Glomerular visceral epithelial cell (primary cell): ENCODE measurements around the gene MDK.
"Not testable (repeated sequence)": the region's sequence is repeated elsewhere in the genome, so short reads cannot be mapped to it uniquely, and the experiment has no call there.

Source experiments
- DNase-seq: peaks from one replicate; pipeline ENCODE4 v3.0.0-alpha.2; 2016; ENCODE audit errors: extremely low spot score

The MDK gene

GRCh38 chr11:46367244-46367915, 14.1 kb upstream of the MDK start:
- no peak for DNase-seq

GRCh38 chr11:46367916-46368267, 13.6 kb upstream of the MDK start:
- DNase-seq: no peak

- peak; percentile 90 for DNase-seq
These were observed 11.9 kb upstream of the MDK start for GRCh38 chr11:46369458-46370152.

- DNase-seq: no peak
These were observed 11.2 kb upstream of the MDK start for GRCh38 chr11:46370253-46370652.

DNA sequence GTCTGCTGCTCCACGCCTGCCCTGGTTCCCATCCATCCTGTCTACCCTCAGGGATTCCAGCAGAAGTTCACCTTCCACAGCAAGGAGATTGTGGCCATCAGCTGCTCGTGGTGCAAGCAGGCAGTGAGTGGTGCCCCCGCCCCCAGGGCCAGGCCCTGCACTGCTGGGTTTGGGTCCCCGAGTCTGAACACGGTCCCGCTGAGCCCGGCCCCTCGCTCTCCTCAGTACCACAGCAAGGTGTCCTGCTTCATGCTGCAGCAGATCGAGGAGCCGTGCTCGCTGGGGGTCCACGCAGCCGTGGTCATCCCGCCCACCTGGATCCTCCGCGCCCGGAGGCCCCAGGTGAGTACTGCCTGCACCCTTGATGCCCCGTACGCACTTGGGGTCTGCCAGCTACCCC, 10.2 kb upstream of the MDK start:
- not testable (repeated sequence) for DNase-seq

DNA sequence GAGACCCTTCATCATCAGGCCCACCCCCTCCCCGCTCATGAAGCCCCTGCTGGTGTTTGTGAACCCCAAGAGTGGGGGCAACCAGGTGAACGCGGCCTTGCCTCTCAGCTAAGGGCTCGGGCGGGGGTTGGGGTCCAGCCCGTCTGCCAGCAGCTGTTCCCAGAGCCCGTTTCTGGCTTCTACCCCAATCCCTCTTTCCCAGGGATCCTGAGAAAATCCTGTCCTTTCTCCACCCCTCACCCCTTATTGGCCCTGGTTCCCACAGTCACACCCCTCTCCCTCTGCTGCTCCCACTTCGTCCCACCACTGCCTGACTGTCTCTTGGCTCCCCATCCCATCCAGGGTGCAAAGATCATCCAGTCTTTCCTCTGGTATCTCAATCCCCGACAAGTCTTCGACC, 9.4 kb upstream of the MDK start:
- no peak for DNase-seq

DNA sequence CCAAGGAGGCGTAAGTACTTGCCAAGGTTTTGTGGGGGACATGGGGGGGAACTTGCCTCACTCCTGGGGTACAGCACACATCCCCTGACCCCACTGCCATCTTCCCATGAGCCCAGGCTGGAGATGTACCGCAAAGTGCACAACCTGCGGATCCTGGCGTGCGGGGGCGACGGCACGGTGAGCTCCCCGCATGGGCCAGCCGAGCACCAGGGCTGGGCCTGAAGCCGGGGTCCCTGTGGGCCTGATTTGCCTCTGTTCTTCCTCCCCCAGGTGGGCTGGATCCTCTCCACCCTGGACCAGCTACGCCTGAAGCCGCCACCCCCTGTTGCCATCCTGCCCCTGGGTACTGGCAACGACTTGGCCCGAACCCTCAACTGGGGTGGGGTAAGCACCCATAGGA, 9.0 kb upstream of the MDK start:
- not testable (repeated sequence) for DNase-seq

DNA sequence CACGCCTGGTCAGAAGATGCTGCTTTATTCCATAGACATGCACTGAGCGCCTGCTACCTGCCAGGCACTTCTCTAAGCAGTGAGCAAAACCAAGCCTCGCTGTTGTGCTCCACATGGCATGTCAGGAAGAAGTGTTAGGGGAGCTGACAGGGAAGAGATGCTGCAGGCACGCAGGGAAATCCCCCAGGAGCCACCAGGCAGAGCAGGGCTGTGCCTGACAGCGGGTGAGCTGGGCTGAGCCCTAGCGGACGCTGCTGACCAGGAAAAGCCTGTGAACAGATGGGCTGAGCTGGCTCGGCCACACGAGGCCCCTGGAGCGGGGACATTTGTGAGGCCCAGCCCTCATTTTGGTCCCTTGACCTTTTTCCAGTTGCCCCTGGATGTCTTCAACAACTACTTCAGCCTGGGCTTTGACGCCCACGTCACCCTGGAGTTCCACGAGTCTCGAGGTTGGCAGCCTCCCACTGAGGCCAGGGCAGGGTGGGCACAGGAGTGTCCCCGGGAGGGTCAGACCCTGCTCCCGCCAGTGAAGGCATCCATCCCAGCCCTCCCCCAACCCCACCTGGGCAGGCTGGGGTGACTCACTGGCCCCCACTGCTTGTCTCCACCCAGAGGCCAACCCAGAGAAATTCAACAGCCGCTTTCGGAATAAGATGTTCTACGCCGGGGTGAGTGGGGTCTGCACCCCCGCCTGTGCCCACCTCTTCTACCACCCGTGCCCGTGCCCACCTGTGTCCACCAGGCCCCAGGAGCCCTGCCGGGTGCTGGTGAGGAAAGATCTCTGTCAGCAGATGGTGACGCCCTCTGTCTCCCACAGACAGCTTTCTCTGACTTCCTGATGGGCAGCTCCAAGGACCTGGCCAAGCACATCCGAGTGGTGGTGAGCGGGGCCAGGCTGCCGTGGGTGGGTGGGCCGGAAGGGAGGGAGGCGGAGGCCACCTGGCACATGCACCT, 7.4 kb upstream of the MDK start:
- no peak for DNase-seq

DNA sequence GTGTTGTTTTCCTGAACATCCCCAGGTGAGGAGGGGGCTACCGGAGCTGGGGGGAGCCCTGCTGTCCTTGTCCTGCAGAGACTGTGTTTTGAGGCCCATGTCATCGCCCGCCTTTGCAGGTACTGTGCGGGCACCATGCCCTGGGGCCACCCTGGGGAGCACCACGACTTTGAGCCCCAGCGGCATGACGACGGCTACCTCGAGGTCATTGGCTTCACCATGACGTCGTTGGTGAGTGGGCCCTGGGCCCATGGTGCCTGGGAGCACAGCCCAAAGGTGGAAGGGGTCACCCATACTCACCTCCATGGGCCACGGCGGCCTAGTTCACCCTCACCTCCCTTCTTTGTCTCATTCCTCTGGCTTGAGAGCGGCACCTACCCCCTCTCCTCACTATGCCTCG, 6.7 kb upstream of the MDK start:
- no peak for DNase-seq

DNA sequence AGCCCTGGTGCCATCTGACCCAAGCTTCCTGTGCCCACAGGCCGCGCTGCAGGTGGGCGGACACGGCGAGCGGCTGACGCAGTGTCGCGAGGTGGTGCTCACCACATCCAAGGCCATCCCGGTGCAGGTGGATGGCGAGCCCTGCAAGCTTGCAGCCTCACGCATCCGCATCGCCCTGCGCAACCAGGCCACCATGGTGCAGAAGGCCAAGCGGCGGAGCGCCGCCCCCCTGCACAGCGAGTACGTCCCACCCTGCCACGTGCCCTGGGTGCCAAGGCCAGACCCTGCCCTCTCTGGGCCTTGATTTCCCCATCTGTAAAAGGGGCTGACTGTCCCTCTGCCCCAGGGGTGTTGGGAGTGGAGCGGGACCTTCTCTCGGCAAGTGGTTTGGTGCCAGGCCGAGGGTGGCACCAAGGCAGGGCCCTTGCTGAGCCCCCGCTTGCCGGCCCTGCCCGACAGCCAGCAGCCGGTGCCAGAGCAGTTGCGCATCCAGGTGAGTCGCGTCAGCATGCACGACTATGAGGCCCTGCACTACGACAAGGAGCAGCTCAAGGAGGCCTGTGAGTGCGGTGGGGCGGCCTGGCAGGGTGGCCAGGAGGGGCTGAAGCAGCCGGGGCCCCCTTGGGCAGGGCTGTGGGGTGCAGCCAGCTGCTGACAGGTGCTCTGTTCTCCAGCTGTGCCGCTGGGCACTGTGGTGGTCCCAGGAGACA, 5.9 kb upstream of the MDK start:
- DNase-seq: no peak

- DNase-seq: no peak
These were observed 5.0 kb upstream of the MDK start for GRCh38 chr11:46376258-46377050.

DNA sequence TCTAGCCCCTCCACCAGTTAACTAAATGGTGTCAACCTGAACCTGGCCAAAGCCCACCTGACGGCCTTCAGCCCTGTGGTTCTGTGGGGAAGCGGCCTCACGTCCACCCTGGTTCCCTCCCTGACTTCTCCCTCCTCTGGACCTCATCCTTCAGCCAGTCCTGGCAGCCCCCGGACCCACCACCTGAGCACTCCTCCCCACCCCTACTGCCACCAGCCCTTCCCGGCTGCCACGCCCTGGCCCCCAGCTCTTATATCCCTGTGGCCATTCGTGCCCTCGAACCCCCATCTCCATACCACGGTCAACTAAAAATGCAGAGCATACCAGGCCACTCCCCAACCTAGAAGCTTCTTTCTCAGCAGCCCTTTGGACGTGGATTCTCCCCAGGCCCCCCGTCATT, 4.2 kb upstream of the MDK start:
- DNase-seq: no peak

- no peak for DNase-seq
These were observed 3.6 kb upstream of the MDK start for GRCh38 chr11:46377831-46378230.

DNA sequence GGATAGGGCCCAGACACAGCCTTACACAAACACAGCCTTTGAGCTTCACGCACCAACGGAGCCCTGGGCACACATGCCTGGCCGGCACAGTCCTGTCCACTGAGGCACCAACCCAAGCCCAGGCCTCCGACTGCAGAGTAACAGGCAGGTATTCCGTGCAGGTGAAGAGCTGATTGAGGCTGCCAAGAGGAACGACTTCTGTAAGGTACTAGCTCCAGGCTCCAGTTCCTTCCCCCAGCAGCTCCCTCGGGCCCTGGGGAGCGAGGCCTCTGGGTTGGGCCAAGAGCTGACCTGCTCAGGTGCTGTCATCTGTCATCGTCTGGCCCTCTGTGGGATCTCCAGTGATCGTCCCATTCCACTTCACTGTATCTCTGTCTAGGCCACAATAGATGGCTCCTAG, 3.2 kb upstream of the MDK start:
- no peak for DNase-seq

DNA sequence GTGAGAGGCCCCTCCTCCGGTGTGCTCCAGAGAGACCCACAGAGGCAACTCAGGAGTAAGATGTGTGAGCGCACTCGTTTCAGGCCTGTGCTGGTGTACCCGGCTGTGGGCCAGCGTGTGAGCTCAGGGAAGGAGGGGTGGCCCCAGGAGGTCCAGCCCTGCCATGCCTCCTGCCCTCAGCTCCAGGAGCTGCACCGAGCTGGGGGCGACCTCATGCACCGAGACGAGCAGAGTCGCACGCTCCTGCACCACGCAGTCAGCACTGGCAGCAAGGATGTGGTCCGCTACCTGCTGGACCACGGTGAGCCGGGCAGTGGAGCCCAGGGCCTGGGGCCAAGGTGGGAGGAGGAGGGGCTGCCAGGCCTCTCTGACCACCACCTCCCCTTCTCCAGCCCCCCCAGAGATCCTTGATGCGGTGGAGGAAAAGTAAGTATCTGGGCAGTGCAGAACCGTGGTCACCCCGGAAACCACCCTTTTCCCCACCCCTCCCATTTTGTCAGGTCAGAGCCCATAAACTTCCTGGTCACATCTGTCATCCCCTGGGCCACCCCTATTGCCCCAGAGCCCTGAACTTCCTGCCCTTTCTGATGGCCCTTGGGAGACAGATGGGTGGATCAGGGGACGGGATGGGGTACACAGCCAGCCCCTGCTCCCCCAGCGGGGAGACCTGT, 2.5 kb upstream of the MDK start:
- peak; percentile 22 for DNase-seq

- DNase-seq: not testable (repeated sequence)
These were observed 1.8 kb upstream of the MDK start for GRCh38 chr11:46379482-46380293.

- DNase-seq: no peak
These were observed 975 bp upstream of the MDK start for GRCh38 chr11:46380340-46381047.

DNA sequence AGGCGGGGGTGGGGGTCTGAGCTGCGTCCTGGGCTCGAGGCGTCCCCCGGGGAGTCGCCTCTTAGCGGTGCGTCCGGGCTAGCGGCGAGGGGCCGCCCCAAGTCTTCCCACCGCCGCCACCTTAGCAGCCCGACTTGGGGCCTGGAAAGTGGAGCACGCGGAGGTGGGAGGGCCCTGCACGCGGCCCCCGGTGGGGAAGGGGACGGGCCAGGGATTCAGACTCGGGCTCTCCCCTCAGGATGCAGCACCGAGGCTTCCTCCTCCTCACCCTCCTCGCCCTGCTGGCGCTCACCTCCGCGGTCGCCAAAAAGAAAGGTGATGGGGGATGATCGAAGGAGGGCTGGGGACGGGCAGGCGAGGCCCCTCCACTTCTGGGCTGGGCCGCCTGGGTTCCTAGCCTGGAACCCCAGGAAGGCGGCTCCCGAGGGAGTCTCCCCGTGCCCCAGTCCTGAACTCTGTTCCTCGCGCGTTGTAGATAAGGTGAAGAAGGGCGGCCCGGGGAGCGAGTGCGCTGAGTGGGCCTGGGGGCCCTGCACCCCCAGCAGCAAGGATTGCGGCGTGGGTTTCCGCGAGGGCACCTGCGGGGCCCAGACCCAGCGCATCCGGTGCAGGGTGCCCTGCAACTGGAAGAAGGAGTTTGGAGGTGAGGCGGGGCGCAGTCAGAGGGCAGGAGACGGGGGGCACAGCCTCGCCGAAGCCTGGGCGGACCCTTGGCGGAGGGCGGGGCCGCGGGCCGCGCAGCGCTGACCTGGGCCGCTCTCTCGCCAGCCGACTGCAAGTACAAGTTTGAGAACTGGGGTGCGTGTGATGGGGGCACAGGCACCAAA, 563 bp downstream of the MDK start:
- no peak for DNase-seq
